ENCODE results near the gene C16orf54. TPM values are rescaled to one million over a fixed set of nuclear protein-coding genes. Genes with fewer than 3 reads are reported as not detected.

Gene C16orf54
- total and polyA plus RNA-seq, 10 of the 15 experiments (the other 5 are each of a cell fraction or from before 2014, with no cell fraction given), result 2.1 to 13.3 (median 5.4) TPM

GRCh38 chr16:29710227-29711219 is 35.3 kb downstream of the C16orf54 start (continued):
- TF ChIP-seq ZBTB4 (CRISPR knock-in tag; IDR thresholded peaks at IDR 0.05) (no peak), SPI1 (IDR thresholded peaks at IDR 0.05; ENCODE audit: borderline replicate concordance, insufficient read depth, low read depth, low read length) (no peak), NFYA (IDR thresholded peaks at IDR 0.05; ENCODE audit: borderline replicate concordance, low read depth, low read length) (no peak), ETV6 (conservative IDR thresholded peaks at IDR 0.05 in 1 of 2, IDR thresholded peaks at IDR 0.05 in 1 of 2; ENCODE audit: borderline replicate concordance in 1 of 2, low read depth in 1 of 2) (no peak), EP300 (IDR thresholded peaks at IDR 0.05; ENCODE audit: borderline replicate concordance in 1 of 2, control insufficient read depth in 1 of 2, low read depth in 2 of 2, low read length in 2 of 2) (no peak), POLR2A (IDR thresholded peaks at IDR 0.05; ENCODE audit: low read depth, low read length) (no peak), BHLHE40 (IDR thresholded peaks at IDR 0.05; ENCODE audit: borderline replicate concordance in 1 of 2, low read depth in 2 of 2, low read length in 1 of 2) (peak; percentile 45 to 64; a peak in 3 of 4 replicates), ZNF24 (IDR thresholded peaks at IDR 0.05) (no peak), MTA2 (IDR thresholded peaks at IDR 0.05; ENCODE audit: low read depth) (no peak), RAD21 (IDR thresholded peaks at IDR 0.05; ENCODE audit: insufficient read depth, low read depth, low read length) (peak; percentile 53), ELK1 (IDR thresholded peaks at IDR 0.05; ENCODE audit: low read depth, low read length) (no peak), ZNF274 (IDR thresholded peaks at IDR 0.05; ENCODE audit: insufficient read depth, insufficient read length) (no peak), BRCA1 (IDR thresholded peaks at IDR 0.05; ENCODE audit: low read depth, low read length) (no peak), MEF2A (IDR thresholded peaks at IDR 0.05; ENCODE audit: insufficient read depth, low read depth, low read length) (no peak), SRF (IDR thresholded peaks at IDR 0.05; ENCODE audit: low read depth in 2 of 2, low read length in 2 of 2) (no peak), IRF3 (IDR thresholded peaks at IDR 0.05) (no peak), ATF7 (IDR thresholded peaks at IDR 0.05; ENCODE audit: low read depth) (0 out of 2 replicates have a peak, but pooled peaks have one; percentile 4)
- TF ChIP-seq, protein P1, sequence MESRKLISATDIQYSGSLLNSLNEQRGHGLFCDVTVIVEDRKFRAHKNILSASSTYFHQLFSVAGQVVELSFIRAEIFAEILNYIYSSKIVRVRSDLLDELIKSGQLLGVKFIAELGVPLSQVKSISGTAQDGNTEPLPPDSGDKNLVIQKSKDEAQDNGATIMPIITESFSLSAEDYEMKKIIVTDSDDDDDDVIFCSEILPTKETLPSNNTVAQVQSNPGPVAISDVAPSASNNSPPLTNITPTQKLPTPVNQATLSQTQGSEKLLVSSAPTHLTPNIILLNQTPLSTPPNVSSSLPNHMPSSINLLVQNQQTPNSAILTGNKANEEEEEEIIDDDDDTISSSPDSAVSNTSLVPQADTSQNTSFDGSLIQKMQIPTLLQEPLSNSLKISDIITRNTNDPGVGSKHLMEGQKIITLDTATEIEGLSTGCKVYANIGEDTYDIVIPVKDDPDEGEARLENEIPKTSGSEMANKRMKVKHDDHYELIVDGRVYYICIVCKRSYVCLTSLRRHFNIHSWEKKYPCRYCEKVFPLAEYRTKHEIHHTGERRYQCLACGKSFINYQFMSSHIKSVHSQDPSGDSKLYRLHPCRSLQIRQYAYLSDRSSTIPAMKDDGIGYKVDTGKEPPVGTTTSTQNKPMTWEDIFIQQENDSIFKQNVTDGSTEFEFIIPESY (IDR thresholded peaks at IDR 0.05), result no peak
- TF ChIP-seq, protein P2, sequence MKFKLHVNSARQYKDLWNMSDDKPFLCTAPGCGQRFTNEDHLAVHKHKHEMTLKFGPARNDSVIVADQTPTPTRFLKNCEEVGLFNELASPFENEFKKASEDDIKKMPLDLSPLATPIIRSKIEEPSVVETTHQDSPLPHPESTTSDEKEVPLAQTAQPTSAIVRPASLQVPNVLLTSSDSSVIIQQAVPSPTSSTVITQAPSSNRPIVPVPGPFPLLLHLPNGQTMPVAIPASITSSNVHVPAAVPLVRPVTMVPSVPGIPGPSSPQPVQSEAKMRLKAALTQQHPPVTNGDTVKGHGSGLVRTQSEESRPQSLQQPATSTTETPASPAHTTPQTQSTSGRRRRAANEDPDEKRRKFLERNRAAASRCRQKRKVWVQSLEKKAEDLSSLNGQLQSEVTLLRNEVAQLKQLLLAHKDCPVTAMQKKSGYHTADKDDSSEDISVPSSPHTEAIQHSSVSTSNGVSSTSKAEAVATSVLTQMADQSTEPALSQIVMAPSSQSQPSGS (IDR thresholded peaks at IDR 0.05; ENCODE audit: low read length), result no peak

Data from GM12878 (cell line).